ENCODE results near the gene EEA1. TPM values are rescaled to one million over a fixed set of nuclear protein-coding genes. Genes with fewer than 3 reads are reported as not detected.

EEA1 gene
- total RNA-seq, 1 donor from 2014 or later: 34.4 TPM

- H3K27ac ChIP-seq: peak overlapping the region; percentile 95
- no peaks in the 10 kb centered on the region for H3K27me3 ChIP-seq
- peaks cover 20% of the 10 kb centered on the region for H3K4me1 ChIP-seq
- DNase-seq (no peak), ATAC-seq (no peak)
- no peak for TF ChIP-seq CTCF (IDR thresholded peaks at IDR 0.05)
- peak overlapping the region; percentile 68 for H3K4me3 ChIP-seq
- intact Hi-C loops (cut with DNase I): no loop called here
- no peaks in the 10 kb centered on the region for H3K9me3 ChIP-seq
- no peaks in the 10 kb centered on the region for H3K36me3 ChIP-seq
Observed at GRCh38 chr12:92927436-92928281, 1.4 kb downstream of the EEA1 start.

GRCh38 chr12:92927055-92927435 lies 2.0 kb downstream of the EEA1 start:
- no peak overlapping the region for H3K27ac ChIP-seq
- H3K36me3 ChIP-seq: no peaks in the 10 kb centered on the region
- TF ChIP-seq CTCF (IDR thresholded peaks at IDR 0.05): peak; percentile 10
- H3K4me3 ChIP-seq: peak overlapping the region; percentile 68
- DNase-seq (no peak), ATAC-seq (no peak)
- H3K9me3 ChIP-seq: no peaks in the 10 kb centered on the region
- peaks cover 20% of the 10 kb centered on the region for H3K4me1 ChIP-seq
- no peaks in the 10 kb centered on the region for H3K27me3 ChIP-seq
- intact Hi-C loops (cut with DNase I): no loop called here

- no peak overlapping the region for H3K4me3 ChIP-seq
- no peaks in the 10 kb centered on the region for H3K27me3 ChIP-seq
- DNase-seq (no peak), ATAC-seq (no peak)
- intact Hi-C loops (cut with DNase I): no loop called here
- TF ChIP-seq CTCF (IDR thresholded peaks at IDR 0.05): no peak
- H3K36me3 ChIP-seq: no peaks in the 10 kb centered on the region
- H3K27ac ChIP-seq: no peak overlapping the region
- H3K9me3 ChIP-seq: no peaks in the 10 kb centered on the region
- H3K4me1 ChIP-seq: peaks cover 20% of the 10 kb centered on the region
Observed at GRCh38 chr12:92926549-92926948, 2.5 kb downstream of the EEA1 start.

GRCh38 chr12:92921877-92922276 lies 7.2 kb downstream of the EEA1 start:
- Histone ChIP-seq H3K9me3 (no peaks in the 10 kb centered on the region), H3K4me3 (no peak overlapping the region), H3K27me3 (no peaks in the 10 kb centered on the region), H3K36me3 (no peaks in the 10 kb centered on the region), H3K4me1 (peaks cover 8% of the 10 kb centered on the region), H3K27ac (no peak overlapping the region)
- DNase-seq: no peak
- no peak for ATAC-seq
- TF ChIP-seq CTCF (IDR thresholded peaks at IDR 0.05): no peak
- intact Hi-C loops (cut with DNase I): no loop called here

GRCh38 chr12:92915365-92915764 lies 13.7 kb downstream of the EEA1 start:
- Histone ChIP-seq H3K27ac (no peak overlapping the region), H3K4me1 (no peaks in the 10 kb centered on the region), H3K27me3 (no peaks in the 10 kb centered on the region), H3K36me3 (no peaks in the 10 kb centered on the region), H3K9me3 (no peaks in the 10 kb centered on the region), H3K4me3 (no peak overlapping the region)
- DNase-seq (no peak), ATAC-seq (no peak)
- TF ChIP-seq CTCF (IDR thresholded peaks at IDR 0.05): no peak
- intact Hi-C loops (cut with DNase I): no loop called here

Data from upper lobe of right lung (tissue), 1 donor.